ENCODE results near the gene INPP5A.

- TF ChIP-seq POLR2A (IDR thresholded peaks at IDR 0.05): no peak
- TF ChIP-seq CTCF (IDR thresholded peaks at IDR 0.05): no peak
Measured at GRCh38 chr10:132832186-132832969, 294.8 kb downstream of the INPP5A start.
